Activated T-helper 1 cell treated with anti-CD3 and anti-CD28 coated beads, Interleukin-12 subunit alpha, Interleukin-12 subunit beta, Interleukin-2, Interleukin-4 antibody, amounts not matched to agents 30 ng/mL and 10 ng/mL and 1 ng/mL, durations not matched to agents 14 hours and 24 hours and 36 hours (primary cell): Measurements from ENCODE around the gene ADAM15. TPM values are rescaled to one million over a fixed set of nuclear protein-coding genes. Genes with fewer than 3 reads are reported as not detected.
A peak's percentile ranks its signal among the peaks of the same experiment; 100 is the strongest.

ENCODE experiments used
- DNase-seq: peaks from one replicate; pipeline ENCODE4 v3.0.0; 2021; ENCODE audit warnings: low spot score
- H3K27ac Mint-ChIP-seq: one replicate; pipeline ENCODE4 v1.8.0; 2021; ENCODE audit warnings: mild to moderate bottlenecking, mixed read lengths
- H3K27me3 Mint-ChIP-seq: one replicate; pipeline ENCODE4 v1.8.0; 2022; ENCODE audit warnings: mild to moderate bottlenecking, moderate library complexity, mixed read lengths; ENCODE audit not compliant: insufficient read depth
- H3K36me3 Mint-ChIP-seq: one replicate; pipeline ENCODE4 v1.8.0; 2021; ENCODE audit warnings: low read depth, mixed read lengths
- H3K4me1 Mint-ChIP-seq: one replicate; pipeline ENCODE4 v1.8.0; 2021; ENCODE audit warnings: low read depth, mixed read lengths
- H3K4me3 Mint-ChIP-seq: one replicate; pipeline ENCODE4 v1.8.0; 2021; ENCODE audit warnings: mild to moderate bottlenecking, moderate library complexity, mixed read lengths
- H3K9me3 Mint-ChIP-seq: one replicate; pipeline ENCODE4 v1.8.0; 2021; ENCODE audit warnings: mixed read lengths
- intact Hi-C: fragments of 100-400 bp; cut with micrococcal nuclease; formaldehyde crosslinking; loops from one replicate; pipeline ENCODE4 v1.15.1; 2024
- total RNA-seq: library from RNA; stranded (reverse); gene quantifications from 2 replicates; pipeline ENCODE4 v1.2.3, GENCODE V29; 2022

The ADAM15 gene
- total RNA-seq, 1 donor from 2014 or later, result 82.9 TPM

- Mint-ChIP-seq H3K9me3 (no peaks in the 10 kb centered on the region), H3K27ac (peak overlapping the region; percentile 97), H3K4me3 (peak overlapping the region; percentile 99), H3K4me1 (peaks cover 56% of the 10 kb centered on the region), H3K27me3 (no peaks in the 10 kb centered on the region), H3K36me3 (peaks cover 43% of the 10 kb centered on the region)
- intact Hi-C loops, result loop anchor here (1.0 to 5.0 kb wide), 4 partner anchors 9 to 399 kb away; partner anchors contain the start of genes ADAR, KRTCAP2 and TRIM46
- DNase-seq, result peak; percentile 71
These were observed 42.8 kb upstream of the ADAM15 start for GRCh38 chr1:155008015-155008941.

- H3K9me3 Mint-ChIP-seq, result no peaks in the 10 kb centered on the region
- DNase-seq, result no peak
- intact Hi-C loops, result loop anchor here (2.0 to 5.0 kb wide), 2 partner anchors 163 to 400 kb away; partner anchors contain the start of genes ADAR, KRTCAP2 and TRIM46
- H3K27ac Mint-ChIP-seq, result peak overlapping the region; percentile 97
- peaks cover 47% of the 10 kb centered on the region for H3K36me3 Mint-ChIP-seq
- peak overlapping the region; percentile 99 for H3K4me3 Mint-ChIP-seq
- H3K4me1 Mint-ChIP-seq, result peaks cover 63% of the 10 kb centered on the region
- no peaks in the 10 kb centered on the region for H3K27me3 Mint-ChIP-seq
These were observed 41.9 kb upstream of the ADAM15 start for GRCh38 chr1:155009221-155009711.

- Mint-ChIP-seq H3K9me3 (no peaks in the 10 kb centered on the region), H3K4me3 (peak overlapping the region; percentile 99), H3K27ac (peak overlapping the region; percentile 97), H3K27me3 (no peaks in the 10 kb centered on the region), H3K36me3 (peaks cover 45% of the 10 kb centered on the region), H3K4me1 (peaks cover 61% of the 10 kb centered on the region)
- no peak for DNase-seq
- intact Hi-C loops, result loop anchor here (2.0 to 5.0 kb wide), 2 partner anchors 163 to 401 kb away; partner anchors contain the start of genes ADAR, KRTCAP2 and TRIM46
These were observed 41.4 kb upstream of the ADAM15 start for GRCh38 chr1:155009742-155010141.

GRCh38 chr1:155010211-155010918, 40.8 kb upstream of the ADAM15 start:
- Mint-ChIP-seq H3K4me3 (peak overlapping the region; percentile 99), H3K27me3 (no peaks in the 10 kb centered on the region), H3K36me3 (peaks cover 45% of the 10 kb centered on the region), H3K27ac (peak overlapping the region; percentile 97), H3K4me1 (peaks cover 56% of the 10 kb centered on the region), H3K9me3 (no peaks in the 10 kb centered on the region)
- intact Hi-C loops, result no loop called here
- no peak for DNase-seq

- H3K36me3 Mint-ChIP-seq, result peaks cover 52% of the 10 kb centered on the region
- no peaks in the 10 kb centered on the region for H3K27me3 Mint-ChIP-seq
- peak overlapping the region; percentile 99 for H3K4me3 Mint-ChIP-seq
- H3K4me1 Mint-ChIP-seq, result peaks cover 56% of the 10 kb centered on the region
- no peak for DNase-seq
- intact Hi-C loops, result no loop called here
- no peaks in the 10 kb centered on the region for H3K9me3 Mint-ChIP-seq
- peak overlapping the region; percentile 85 for H3K27ac Mint-ChIP-seq
These were observed 40.1 kb upstream of the ADAM15 start for GRCh38 chr1:155011004-155011416.

GRCh38 chr1:155011437-155012025, 39.6 kb upstream of the ADAM15 start:
- Mint-ChIP-seq H3K9me3 (no peaks in the 10 kb centered on the region), H3K36me3 (peaks cover 52% of the 10 kb centered on the region), H3K4me1 (peaks cover 56% of the 10 kb centered on the region), H3K4me3 (peak overlapping the region; percentile 99), H3K27ac (peak overlapping the region; percentile 85), H3K27me3 (no peaks in the 10 kb centered on the region)
- no peak for DNase-seq
- intact Hi-C loops, result loop anchor here (1.0 kb wide), 1 partner anchor 9 kb away; the partner anchor contains the start of gene ZBTB7B

- Mint-ChIP-seq H3K4me1 (peaks cover 55% of the 10 kb centered on the region), H3K27ac (peak overlapping the region; percentile 90), H3K4me3 (peak overlapping the region; percentile 85), H3K36me3 (peaks cover 56% of the 10 kb centered on the region), H3K27me3 (no peaks in the 10 kb centered on the region), H3K9me3 (no peaks in the 10 kb centered on the region)
- intact Hi-C loops, result loop anchor here (1.0 kb wide), 1 partner anchor 10 kb away; the partner anchor contains the start of gene ZBTB7B
- no peak for DNase-seq
These were observed 39.0 kb upstream of the ADAM15 start for GRCh38 chr1:155012026-155012546.

- H3K27me3 Mint-ChIP-seq, result no peaks in the 10 kb centered on the region
- peaks cover 59% of the 10 kb centered on the region for H3K4me1 Mint-ChIP-seq
- intact Hi-C loops, result loop anchor here (1.0 kb wide), 1 partner anchor 11 kb away; the partner anchor contains the start of gene ZBTB7B
- H3K4me3 Mint-ChIP-seq, result peak overlapping the region; percentile 85
- no peak for DNase-seq
- H3K9me3 Mint-ChIP-seq, result no peaks in the 10 kb centered on the region
- peaks cover 59% of the 10 kb centered on the region for H3K36me3 Mint-ChIP-seq
- H3K27ac Mint-ChIP-seq, result peak overlapping the region; percentile 90
These were observed 38.1 kb upstream of the ADAM15 start for GRCh38 chr1:155012776-155013602.

- peaks cover 58% of the 10 kb centered on the region for H3K36me3 Mint-ChIP-seq
- peak overlapping the region; percentile 90 for H3K27ac Mint-ChIP-seq
- H3K4me3 Mint-ChIP-seq, result peak overlapping the region; percentile 85
These were observed 37.5 kb upstream of the ADAM15 start for GRCh38 chr1:155013632-155014031.

GRCh38 chr1:155014709-155015508, 36.2 kb upstream of the ADAM15 start:
- no peak for DNase-seq
- Mint-ChIP-seq H3K27me3 (no peaks in the 10 kb centered on the region), H3K4me3 (peak overlapping the region; percentile 2), H3K4me1 (peaks cover 62% of the 10 kb centered on the region), H3K36me3 (peaks cover 62% of the 10 kb centered on the region), H3K27ac (no peak overlapping the region), H3K9me3 (no peaks in the 10 kb centered on the region)
- intact Hi-C loops, result no loop called here

More at GRCh38 chr1:155013632-155014031, 37.5 kb upstream of the ADAM15 start:
- H3K27me3 Mint-ChIP-seq, result no peaks in the 10 kb centered on the region
- intact Hi-C loops, result no loop called here
- no peak for DNase-seq
- H3K4me1 Mint-ChIP-seq, result peaks cover 55% of the 10 kb centered on the region
- no peaks in the 10 kb centered on the region for H3K9me3 Mint-ChIP-seq
